SIG-M5 treated with dmso at 0.1 percent for 504 hours (cell line): ENCODE data around the gene PKP2.
A peak's percentile ranks its signal among the peaks of the same experiment; 100 is the strongest.

Experiments
- DNase-seq: peaks from one replicate; lab custom pipeline; 2025; ENCODE audit not compliant: unreplicated experiment; lab: John Stamatoyannopoulos, UW

The PKP2 gene

GRCh38 chr12:32756476-32757066, 140.0 kb downstream of the PKP2 start:
- no peak for DNase-seq

GRCh38 chr12:32755654-32756475, 140.7 kb downstream of the PKP2 start, which contains the start of gene YARS2:
YARS2 (minus strand) TSS chr12:32755897; CDS start chr12:32755874, 23 bp downstream.
- DNase-seq, result peak; percentile 95

- peak; percentile 82 for DNase-seq
Measured at GRCh38 chr12:32755051-32755653, 141.4 kb downstream of the PKP2 start.

- peak; percentile 43 for DNase-seq
Measured at GRCh38 chr12:32754111-32754510, 142.5 kb downstream of the PKP2 start.

GRCh38 chr12:32753605-32754004, 143.0 kb downstream of the PKP2 start:
- DNase-seq, result no peak

- no peak for DNase-seq
Measured at GRCh38 chr12:32743264-32743663, 153.3 kb downstream of the PKP2 start.

GRCh38 chr12:32742133-32742532, 154.4 kb downstream of the PKP2 start:
- DNase-seq, result no peak
